ENCODE results near the gene TMEM272. TPM values are rescaled to one million over a fixed set of nuclear protein-coding genes. Genes with fewer than 3 reads are reported as not detected.
A peak's percentile ranks its signal among the peaks of the same experiment; 100 is the strongest.

Gene TMEM272
- total RNA-seq, 1 experiment from 2014 or later, result not detected

DNA sequence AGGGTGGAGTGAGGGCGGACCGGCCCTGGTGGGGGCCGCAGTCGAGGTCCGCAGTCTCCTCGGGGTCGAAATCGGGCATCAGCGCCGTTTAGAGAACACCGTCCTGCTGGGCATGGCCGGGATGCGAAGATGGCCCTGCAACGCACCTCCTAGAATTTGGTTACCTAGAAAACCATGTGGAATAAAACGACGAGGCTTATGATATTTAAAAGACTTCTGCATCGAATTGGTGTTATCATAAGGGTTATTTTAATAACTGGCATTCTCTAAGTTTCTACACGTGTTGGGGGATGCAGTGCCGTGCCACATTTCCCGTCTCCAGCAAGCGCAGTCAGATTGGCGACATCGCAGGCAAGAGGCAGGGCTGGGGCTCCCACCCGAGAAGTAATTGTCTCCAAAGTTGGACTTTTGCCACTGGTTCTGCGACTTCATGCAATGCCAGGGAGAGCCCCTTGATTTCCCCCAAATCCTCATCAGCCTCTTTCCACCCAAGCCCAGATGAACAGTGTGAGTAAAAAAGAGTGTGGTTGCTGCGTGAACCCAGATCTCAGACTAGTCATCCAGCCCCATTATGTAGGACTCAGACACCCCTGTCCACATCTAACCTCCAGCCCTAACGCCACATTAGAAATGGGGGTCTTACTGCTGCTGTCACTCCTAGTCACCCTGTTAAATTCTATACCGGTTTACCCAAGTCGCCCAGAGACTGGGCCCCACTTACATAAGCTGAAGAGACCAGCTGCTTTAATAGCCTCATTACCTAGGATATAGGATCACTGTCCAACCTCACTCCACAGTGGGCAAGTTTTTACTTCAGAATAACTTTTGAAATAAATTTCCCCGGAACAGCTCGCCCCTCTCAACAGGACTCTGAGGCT lies 40.4 kb downstream of the TMEM272 start:
- DNase-seq (ENCODE audit: low spot score), result no peak

DNA sequence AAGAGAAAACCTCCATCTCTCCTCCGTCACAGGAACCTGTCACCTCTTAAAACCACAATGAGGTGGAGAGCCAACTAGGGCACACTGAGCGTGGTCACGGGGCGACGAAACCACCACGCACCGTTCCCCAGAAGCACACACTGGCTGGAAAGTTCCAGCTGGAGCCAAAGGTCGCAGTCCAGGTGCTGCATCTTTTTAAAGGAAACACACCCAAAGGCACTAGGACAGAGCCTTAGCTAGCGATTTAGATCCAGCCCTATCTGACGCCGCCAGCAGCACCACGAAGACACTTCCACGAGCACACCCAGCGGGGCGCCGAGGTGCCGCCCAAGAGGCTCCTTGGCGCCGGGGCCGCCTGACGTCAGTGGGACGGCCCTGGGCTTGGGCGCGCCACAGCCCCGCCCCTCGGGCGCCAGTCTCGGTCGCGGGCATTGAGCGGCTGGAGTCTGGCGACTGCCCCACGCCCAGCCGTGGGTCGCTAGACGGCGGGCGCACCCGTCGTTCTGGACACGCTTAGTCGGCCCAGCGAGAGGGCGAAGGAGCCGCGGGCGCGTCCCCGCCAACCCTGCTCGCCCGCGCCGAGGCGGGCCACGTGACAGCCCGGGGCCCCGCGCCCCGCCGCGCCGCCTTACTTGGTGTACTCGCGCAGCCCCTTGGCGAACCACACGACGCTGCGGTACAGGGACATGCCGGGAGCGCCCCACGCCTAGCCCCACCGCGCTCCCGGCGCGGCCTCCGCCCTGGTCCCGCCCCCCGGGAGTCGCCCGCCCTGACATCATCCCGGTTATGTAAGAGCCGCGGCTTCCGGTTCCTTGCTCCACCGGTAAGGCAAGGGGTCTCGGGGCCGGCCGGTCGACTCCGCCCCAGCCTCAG lies 41.3 kb downstream of the TMEM272 start, which contains the start of gene DHRS12:
DHRS12 (minus strand) TSS at position 742 of the 873 bp plus-strand sequence. CDS start 4,504 bp downstream, outside the sequence.
- DNase-seq (ENCODE audit: low spot score), result peak; percentile 54

DNA sequence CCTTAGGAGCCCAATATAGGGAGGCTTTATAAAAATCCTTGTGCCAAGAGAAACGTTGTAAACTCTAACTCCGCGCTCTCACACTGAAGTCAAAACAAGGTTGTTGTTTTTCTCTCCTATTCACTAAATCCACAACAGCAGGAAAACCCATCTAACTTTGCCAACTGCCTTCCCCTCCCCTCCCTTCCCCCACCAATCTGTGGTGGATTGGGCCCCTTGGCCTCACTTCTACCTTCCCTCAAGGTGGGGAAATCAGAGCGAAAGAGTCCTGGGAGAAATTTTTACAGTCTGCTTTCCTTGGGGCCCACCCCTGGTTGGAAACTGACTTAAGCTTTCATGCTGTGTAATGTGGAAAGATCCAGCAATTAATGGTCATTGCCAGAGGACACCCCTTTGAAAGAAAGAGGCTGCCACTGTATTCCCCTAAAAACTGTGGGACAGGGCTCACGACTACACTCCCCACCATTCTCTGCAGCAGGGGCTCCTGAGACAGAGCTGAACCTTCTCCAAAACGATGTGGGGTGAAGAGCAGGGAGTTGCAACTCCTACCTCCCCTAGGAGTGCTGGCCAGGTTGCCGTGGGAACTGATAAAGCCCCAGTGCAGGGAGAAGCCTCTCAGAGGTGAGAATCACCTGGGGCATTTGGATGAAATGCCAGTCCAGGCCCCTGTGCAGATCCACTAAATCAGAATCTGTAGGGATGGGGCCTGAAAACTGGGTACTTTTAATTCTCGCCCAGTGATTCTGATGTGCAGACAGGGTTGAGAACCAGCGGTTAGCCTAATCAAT lies 42.2 kb downstream of the TMEM272 start:
- no peak for DNase-seq (ENCODE audit: low spot score)

DNA sequence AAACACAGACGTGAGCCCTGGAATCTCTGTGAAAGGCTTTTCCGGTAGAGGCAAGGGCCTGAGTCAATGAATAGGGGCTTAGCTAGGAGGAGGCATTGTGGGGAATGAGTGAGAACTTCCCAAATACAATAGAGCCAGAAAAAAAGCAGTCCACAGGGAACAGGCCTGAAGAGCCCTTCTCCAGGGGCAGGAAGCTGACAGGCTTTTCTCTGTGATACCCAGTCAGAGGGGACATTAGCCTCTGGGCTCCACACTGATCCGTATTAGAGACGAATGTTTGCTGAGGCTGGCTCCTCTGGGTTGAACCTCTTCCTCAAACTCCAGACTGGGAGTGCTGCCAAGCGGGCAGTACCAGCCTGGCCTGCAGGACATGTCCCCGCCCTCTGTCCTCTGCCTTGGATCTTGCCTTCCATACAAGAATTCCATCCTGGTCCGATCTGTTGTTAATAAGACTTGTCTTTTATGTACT lies 43.3 kb downstream of the TMEM272 start:
- peak; percentile 10 for DNase-seq (ENCODE audit: low spot score)

DNA sequence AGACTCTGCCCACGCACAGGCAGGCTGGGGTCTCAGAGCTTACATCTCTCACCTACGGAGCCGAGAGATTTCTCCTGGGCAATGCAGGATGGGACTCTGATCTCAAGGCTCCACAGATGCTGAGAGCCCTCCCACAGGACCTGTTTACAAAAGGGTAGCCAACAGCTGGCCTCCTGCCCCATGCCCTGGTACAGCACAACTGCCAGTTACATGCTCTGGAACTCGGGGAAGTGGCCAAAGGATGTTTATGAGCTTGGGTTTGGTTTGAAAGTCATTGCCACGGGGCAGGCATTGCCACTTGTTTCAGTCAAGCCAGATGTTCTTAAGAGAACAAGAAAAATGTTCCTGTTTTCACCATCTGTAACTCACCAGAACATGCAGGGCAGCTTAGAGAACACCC lies 44.5 kb downstream of the TMEM272 start:
- DNase-seq (ENCODE audit: low spot score), result no peak

DNA sequence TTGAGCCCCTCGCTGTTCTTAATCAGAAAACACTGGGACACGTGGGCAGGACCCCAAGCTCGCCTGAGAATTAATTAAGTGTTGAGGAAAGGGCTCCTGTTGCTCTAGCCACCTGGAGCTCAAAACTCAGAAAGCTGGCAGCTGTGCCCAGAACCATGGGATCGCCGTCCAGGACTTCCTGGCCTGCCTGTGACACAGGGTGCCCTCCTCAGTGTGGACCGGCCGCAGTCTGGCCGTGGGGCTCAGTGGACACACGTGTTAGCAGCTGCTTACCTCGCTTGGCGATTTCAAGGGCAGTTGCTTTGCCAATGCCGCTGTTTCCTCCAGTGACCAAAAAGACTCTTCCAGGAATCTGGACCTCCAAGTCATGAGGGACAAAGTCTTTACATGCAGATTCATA lies 45.7 kb downstream of the TMEM272 start:
- DNase-seq (ENCODE audit: low spot score), result no peak

DNA sequence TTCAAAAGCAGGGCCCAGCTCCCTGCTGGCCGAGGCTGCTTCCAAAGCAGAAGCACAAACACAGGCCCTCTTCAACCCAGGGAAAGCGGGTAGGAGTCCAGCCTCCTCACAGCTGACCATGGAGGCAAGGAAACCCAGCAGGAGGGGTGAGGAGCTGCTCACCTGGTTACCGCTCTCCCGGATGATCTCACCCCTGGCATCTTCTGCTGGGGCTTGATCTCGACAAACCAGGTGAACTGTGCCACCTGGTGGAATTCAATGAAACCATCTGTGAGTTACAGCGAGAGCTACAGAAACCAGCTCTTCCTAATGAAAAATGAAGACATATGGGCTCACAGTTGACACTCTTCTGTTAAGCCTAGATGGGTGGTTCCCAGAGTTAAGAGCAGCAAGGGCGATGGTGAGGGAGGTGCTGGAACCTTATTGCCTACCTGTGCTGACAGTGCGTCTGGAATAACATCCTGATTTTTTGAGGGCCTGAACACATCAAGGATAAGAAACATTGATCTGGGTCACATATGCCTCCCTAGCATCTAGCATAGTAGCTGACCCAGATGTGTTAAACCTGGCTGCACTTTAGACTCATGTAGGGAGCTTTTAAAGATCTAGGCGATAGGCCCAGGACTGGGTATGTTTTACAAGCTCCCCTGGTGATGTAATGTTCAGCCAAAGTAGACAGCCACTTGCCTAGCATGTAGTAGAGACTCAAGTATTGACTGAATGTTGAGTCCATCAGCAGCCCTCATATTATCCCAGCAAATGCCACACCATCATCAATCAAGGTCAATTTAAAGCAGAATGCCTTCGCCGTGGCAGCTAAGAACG lies 47.1 kb downstream of the TMEM272 start:
- peak; percentile 48 for DNase-seq (ENCODE audit: low spot score)

DNA sequence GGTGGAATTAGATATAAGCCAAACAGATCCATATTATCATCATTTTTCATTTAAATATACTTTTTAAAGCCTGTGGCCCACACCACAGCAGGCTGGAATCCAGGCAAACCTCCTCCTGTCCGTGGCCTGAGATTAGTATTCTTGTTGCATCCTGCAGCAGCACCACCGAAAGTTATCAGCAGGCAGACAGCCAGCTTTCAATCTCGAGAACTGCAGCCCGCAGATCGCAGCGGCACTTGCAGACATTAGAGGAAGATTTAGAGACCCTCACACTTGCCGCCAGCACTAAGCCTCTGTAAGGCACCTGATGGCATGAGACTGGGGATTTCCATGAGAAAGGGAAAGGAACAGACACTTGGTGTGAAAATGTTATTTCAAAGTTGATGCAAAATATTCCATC lies 48.4 kb downstream of the TMEM272 start:
- DNase-seq (ENCODE audit: low spot score), result no peak

DNA sequence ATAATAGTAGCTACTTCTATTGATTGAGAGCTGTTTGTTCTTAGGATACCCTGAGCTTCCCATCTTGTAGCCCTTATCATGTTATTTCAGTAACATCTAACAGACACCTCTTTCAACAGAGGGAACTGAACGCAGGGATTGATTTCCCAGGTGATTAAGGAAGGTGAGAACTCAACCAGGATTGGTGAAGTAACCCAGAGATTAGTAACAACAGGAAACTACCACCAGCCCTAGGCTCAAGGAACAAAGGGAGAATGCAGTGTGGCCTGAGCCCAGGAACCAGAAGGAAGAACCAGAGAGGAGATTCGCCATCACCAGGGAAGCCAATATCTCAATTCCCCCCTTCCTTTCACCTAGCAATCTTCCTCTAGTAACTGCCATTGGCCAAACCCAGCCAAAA lies 49.6 kb downstream of the TMEM272 start:
- no peak for DNase-seq (ENCODE audit: low spot score)

DNA sequence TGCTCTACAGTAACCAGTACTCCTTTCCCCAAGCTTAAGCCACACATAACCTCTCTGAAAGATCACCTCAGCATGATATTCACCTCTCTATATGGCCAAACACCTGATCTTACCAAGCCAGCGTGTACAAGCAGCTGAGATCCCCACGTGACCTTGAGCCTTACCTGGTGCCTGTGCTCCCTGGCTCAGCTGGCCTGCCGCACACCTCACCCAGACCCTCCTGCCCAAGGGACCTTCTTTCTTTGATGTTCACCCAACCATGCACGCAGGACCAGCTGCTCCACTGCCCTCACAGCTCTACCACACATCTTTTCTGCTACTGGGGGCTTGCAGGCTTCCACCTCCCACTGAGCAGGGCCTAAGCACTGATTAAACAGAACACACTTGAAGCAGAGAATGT lies 50.0 kb downstream of the TMEM272 start:
- no peak for DNase-seq (ENCODE audit: low spot score)

DNA sequence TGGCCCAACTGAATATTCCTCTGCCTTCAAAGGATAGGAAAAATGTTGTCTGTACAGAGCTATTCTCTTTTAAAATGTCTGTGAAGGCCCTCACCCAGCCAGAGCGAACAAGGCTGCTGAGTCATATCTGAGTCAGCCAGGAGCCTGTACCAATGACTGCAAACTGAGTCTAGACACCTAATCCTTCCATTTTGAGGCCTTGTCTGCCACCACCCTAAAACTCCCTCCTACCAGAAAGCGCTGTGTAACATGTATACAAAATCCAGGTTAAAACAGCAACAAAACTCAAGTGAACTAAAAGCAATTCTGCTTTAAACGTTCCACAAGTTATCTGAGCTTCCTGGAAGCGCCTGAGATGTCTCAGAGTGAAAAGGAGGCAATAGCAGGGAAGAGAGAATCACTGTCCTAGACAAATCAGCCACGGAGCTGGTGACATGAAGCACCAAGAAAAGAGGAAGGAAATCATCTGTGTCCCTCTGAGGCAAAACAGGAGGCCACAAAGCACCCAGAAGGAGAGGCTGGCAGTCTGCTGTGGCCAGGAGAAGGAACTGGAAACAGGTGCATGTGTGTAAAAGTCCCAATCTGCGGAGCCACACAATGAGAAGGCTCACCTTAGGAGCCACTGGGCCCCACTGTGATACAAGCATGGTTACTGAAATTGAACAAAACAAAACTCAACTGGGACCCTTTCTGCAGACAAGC lies 51.3 kb downstream of the TMEM272 start:
- DNase-seq (ENCODE audit: low spot score), result peak; percentile 13

DNA sequence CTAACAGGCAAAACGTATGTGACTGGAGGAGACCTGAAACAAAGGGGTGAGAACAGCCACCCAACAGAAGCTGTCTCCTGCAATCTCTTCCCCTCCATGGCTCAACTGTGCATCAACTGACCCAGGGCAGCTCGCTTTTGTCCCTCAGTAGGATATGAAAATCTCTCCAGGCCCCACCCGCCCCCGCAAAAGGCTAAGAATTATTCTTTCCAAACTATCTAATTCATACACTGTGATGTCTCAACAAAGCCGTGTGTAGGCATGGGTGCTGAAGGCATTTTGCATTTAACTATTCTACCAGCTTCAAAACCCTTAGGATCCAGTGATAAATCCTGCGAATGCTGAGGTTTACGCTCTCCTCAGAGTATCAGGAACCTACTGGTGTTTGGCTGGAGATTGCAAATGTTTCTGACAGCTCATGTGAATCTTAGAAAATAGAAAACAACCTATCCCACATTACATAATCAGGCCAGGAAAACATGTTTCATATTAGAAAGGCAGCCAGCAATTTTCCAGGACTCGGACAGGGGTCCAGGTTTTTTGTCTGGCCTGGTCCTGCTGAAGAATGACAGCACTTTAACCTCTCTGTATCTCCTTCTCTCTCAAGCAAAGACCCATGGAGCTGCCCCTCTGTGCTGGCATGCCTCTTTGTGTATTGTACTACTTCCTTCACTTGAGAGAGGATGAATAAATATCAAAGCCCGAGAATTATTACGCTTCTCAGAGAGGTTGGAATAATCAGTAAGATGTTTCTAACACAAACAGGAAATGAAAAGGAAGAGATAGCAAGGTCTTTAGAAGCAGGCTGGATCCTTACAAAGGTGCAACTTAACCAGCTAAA lies 58.3 kb downstream of the TMEM272 start:
- DNase-seq (ENCODE audit: low spot score), result no peak

DNA sequence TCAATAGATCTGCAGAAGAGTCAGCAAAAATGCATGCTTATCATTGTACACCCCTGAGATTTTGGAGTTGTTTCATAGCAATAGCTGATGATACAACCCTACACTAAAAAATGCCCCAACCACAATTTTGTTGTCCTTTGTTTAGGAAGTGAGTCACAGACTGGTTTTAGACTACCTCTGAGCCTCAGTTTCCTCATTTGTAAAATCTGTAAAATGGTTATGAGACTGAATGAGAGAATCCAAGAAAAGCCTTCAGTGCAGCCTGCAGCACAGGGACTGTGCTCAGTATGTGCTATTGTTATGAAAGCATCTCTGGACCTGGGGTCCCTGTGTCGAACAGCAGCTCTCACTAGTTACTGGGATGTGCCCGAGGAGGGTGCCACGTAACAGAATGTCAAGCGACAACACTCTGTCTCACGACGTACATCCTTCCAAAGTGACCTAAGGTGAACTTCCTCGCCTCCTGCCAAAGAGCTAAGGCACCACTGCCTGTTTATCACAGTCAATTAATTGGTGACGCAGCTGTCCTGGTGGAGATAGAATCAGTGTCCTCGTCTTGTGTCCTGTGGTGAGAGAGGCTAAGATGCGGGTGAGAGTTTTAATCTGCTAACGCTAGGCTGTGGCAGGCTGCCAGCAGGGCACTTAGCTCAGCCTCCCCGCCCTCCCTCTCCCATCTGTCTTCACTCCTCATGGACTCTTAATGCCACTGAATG lies 59.1 kb downstream of the TMEM272 start:
- DNase-seq (ENCODE audit: low spot score), result peak; percentile 43

DNA sequence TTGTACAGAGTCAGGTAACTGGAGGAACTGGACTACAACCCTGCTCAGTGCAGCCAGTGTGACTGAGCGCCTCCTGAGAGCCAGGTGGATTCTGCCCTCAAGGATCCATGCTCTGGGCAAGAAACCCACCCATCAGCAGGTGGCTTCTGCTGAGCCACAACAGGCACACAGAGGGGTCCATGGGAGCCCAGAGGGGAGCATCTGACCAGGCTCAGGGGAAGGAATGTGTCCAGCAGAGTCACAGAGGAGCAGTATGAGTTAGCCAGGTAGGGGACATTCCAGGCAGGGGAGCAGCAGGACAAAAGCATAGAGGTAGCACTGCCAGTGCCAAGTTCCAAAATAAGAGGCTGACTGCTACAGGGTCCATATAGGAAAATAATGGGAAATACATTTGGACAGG lies 60.9 kb downstream of the TMEM272 start:
- DNase-seq (ENCODE audit: low spot score), result no peak

DNA sequence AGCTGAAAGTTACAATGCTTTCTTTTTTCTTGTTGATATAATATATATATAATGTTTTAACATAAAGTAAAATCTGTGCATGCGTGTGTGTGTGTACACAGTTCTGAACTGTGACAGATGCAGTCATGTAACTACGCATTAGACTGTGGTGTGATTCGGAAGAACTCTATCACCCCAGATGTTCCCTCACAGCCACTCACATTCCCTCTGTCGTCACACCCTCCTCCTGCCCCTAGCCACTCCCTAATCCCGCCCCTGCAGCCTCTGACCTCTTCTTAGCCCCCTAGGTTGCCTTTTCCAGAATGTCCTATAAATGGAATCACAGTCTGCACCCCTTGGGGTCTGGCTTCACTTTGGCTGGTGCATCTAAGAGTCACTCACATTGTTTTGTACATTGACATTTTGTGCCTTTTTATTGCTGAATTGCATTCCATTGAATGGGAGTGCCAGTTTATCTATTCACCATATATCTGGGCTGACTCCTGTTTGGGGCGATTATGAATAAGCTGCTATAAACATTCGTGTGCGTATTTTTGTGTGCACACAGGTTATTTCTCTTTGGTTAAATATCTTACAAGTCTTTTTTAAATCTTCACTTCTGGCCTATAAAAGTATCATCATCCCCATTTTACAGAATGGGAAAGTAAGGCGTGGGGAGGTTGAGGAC lies 61.4 kb downstream of the TMEM272 start:
- no peak for DNase-seq (ENCODE audit: low spot score)

DNA sequence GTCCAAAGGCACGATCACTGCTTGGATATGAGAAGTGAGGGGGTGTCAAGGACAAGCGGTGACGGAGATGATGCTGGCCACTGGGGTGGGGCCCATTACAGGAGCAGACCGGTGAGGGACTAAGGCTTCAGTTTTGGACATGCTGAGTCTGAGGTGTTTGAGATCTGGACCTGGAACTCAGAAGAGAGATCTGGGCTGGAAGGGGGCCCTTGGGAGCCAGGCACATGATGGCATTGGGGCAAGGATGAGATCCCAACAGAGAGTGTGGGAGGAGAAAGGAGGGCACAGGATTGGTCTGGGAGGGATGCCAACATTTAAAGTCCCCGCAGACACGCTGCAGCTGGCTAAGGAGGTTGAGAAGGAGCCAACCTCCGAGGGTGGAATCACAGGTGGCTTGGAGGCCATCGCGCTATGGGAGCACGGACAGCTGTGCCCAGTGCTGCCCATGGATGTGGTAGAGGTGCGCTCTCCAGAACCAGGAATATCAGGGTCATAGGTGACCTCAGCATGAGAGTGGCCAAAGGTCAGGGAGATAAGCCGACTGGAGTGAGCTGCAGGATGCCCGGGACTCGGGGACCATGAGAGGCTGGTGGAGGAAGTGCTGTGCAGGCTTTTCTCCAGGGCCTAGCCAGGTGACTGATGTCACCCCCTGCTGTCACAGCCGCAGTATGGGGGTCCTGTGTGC lies 62.8 kb downstream of the TMEM272 start:
- no peak for DNase-seq (ENCODE audit: low spot score)

DNA sequence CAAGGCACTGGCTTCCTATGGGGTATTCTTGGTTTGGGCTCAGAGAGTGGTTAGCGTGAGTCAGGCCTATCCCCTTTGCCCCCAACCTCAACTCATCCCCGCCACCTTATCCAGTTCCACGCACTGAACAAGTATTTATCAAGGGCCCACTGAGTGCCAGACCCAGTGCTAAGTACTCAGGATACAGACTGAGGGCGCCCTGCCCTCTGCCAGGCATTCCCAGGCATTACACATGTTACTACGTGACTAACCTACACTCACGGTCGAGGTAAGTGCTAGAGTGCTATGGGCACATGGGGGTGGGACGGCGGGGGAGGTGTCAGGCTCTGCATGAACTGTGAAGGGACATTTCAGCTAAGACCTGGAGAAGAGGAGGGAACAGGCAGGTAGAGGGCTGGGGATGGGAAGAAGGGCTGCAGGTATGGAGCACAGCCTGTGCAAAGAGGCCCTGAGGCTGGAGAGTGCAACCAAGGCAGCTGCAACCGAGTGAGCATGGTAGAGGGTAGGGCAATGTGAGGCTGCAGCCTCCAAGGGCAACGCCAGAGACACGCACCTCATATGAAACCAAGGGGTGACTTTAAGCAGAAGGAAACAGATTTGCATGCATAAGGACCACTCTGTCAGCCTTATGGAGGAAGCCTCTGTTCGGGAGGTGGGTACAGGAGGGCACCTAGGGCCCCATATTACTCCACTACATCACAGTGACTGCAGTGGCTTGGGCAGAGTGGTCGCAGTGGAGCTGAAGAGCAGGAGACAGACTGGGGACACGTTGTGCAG lies 63.5 kb downstream of the TMEM272 start:
- DNase-seq (ENCODE audit: low spot score), result peak; percentile 19

Measured in H4 (cell line).